Activated CD4-positive, alpha-beta T cell treated with anti-CD3 and anti-CD28 coated beads, Interleukin-2, Interleukin-6, amounts not matched to agents 100 ng/mL and 50 ng/mL, durations not matched to agents 16 hours and 8 hours (primary cell): ENCODE measurements around the gene TASL.
A peak's percentile ranks its signal among the peaks of the same experiment; 100 is the strongest.
"Not testable (repeated sequence)": the region's sequence is repeated elsewhere in the genome, so short reads cannot be mapped to it uniquely, and the experiment has no call there.

Experiments
- DNase-seq: peaks from one replicate; pipeline ENCODE4 v3.0.0-alpha.2; 2020

The TASL gene

GRCh38 chrX:30573125-30573524 lies 4.4 kb downstream of the TASL start:
- DNase-seq = peak; percentile 12

- no peak for DNase-seq
Observed at GRCh38 chrX:30572678-30573077, 4.9 kb downstream of the TASL start.

GRCh38 chrX:30572004-30572403 lies 5.6 kb downstream of the TASL start:
- no peak for DNase-seq

GRCh38 chrX:30570505-30570904 lies 7.1 kb downstream of the TASL start:
- peak; percentile 42 for DNase-seq

GRCh38 chrX:30568136-30568535 lies 9.4 kb downstream of the TASL start:
- DNase-seq = no peak

DNA sequence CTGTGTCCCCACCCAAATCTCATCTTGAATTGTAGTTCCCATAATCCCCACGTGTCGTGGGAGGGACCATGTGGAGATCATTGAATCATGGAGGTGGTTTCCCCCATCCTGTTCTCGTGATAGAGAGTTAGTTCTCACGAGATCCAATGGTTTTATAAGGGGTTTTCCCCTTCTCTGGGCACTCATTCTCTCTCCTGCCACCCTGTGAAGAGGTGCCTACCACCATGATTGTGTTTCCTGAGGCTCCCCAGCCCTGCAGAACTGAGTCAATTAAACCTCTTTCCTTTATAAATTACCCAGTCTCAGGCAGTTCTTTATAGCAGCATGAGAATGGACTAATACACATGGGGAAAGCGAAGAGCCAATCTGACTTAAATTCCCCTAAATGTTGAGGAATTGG lies 14.5 kb downstream of the TASL start:
- not testable (repeated sequence) for DNase-seq

- DNase-seq = no peak
Observed at GRCh38 chrX:30561191-30561590, 16.4 kb downstream of the TASL start.

DNA sequence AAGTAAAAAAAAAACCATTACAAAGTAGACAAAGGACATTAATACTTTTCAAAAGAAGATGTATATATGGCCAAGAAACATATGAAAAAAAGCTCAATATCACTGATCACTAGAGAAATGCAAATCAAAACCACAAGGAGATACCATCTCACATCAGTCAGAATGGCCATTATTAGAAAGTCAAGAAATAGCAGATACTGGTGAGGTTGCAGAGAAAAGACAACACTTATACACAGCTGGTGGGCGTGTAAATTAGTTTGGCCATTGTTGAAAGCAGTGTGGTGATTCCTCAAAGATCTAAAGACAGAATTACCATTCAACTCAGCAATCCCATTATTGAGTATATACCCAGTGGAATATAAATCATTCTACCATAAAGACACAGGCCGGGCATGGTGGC lies 39.3 kb downstream of the TASL start:
- DNase-seq = no peak

DNA sequence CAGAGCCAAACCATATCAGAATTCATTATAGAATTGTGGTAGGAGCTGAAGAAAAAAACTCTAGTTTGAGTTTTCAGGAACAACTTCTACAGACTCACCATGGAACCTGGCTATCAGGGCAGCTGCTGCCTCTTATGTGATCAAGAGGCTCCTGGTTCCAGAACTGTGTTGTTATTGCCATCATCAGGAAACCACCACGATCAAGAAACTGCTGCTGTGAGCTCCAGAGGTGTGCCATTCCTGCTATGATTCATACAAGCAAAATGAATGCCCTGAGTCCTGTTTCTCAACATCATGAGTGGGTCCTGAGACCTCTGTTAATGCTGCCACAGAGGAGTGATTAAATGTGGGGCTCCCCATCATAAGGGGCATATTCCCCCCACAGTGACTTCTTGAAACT lies 43.7 kb downstream of the TASL start:
- DNase-seq = no peak

GRCh38 chrX:30533266-30533665 lies 44.3 kb downstream of the TASL start:
- no peak for DNase-seq

DNA sequence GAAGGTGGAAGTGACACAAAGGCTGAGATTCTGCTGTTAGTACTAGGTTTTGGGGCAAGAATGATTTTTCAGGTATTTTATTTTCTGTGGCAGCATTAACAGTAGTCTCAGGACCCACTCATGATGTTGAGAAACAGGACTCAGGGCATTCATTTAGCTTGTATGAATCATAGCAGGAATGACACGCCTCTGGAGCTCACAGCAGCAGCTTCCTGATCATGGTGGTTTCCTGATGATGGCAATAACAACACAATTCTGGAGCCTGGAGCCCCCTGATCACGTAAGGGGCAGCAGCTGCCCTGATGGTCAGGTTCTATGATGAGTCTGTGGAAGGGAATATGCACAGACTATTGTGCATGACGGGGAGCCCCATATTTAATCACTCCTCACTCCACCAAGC lies 47.0 kb downstream of the TASL start:
- DNase-seq = peak; percentile 3

DNA sequence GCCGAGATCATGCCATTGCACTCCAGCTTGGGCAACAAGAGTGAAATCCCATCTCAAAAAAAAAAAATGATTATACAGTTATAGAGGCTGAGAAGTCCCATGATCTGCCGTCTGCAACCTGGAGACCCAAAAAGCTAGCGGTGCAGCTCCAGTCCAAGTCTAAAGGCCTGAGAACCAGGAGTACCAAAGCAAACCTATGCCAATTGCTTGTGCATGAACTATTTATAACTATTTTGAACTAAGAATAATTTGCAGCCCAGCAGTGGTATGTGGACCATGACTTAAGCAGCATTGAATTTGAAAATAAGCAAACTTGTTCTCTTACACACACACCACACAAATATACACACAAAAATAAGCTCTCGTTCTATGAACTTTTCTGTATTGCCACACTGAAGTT lies 51.8 kb downstream of the TASL start:
- no peak for DNase-seq

GRCh38 chrX:30521440-30522182 lies 56.0 kb downstream of the TASL start:
- no peak for DNase-seq

DNA sequence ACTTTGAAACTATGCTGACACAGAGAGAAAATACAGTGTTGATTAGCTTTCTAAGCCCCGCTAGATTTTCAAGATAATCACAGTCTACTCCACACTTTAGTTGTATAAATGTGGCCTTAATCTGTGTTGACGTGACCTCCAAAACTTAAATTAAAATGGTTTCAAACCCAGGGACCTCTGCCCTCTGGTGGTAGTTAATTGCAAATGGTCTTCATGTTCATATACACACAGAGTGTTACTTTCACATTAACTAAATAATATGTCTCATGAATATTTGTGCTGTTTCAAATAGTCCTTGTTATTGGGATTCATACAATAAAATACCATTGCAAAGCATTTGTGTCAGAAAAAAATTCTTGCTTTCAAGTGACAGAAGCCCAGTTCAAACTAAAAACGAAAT lies 64.3 kb downstream of the TASL start:
- peak; percentile 13 for DNase-seq
